Endothelial cell of umbilical vein (primary cell): ENCODE measurements around the gene GALNT10.

Experiments
- EZH2 ChIP-seq: IDR thresholded peaks from 2 replicates; pipeline ENCODE4 v1.6.1; 2012; ENCODE audit warnings: borderline replicate concordance, low read depth, mild to moderate bottlenecking, moderate library complexity, low read length, inconsistent platforms; ENCODE audit not compliant: severe bottlenecking
- GATA2 ChIP-seq: IDR thresholded peaks from 2 replicates; pipeline ENCODE4 v1.7.0; 2011; ENCODE audit warnings: low read depth, mild to moderate bottlenecking, moderate library complexity, mixed read lengths, low read length; ENCODE audit not compliant: insufficient read length, insufficient read depth
- MYC ChIP-seq: IDR thresholded peaks from one replicate; pipeline ENCODE4 v1.6.1; 2011; ENCODE audit warnings: mild to moderate bottlenecking, low read depth, low read length
- POLR2A ChIP-seq: IDR thresholded peaks from 2 replicates; pipeline ENCODE4 v1.6.1; 2012; ENCODE audit warnings: low read depth, mild to moderate bottlenecking, control low read depth, low read length
- TF ChIP-seq, protein P1 (sequence below), 2 donors: IDR thresholded peaks; 1 replicate in 1 of 2; 2 replicates in 1 of 2; pipeline ENCODE4 v1.5.1; 2011; ENCODE audit warnings: low read length in 2 of 2, mild to moderate bottlenecking in 2 of 2, moderate library complexity in 2 of 2, control low read depth in 1 of 2, inconsistent platforms in 1 of 2, low read depth in 1 of 2; ENCODE audit not compliant: insufficient read depth in 1 of 2; ENCODE audit errors: extremely low read depth in 1 of 2

DNA sequence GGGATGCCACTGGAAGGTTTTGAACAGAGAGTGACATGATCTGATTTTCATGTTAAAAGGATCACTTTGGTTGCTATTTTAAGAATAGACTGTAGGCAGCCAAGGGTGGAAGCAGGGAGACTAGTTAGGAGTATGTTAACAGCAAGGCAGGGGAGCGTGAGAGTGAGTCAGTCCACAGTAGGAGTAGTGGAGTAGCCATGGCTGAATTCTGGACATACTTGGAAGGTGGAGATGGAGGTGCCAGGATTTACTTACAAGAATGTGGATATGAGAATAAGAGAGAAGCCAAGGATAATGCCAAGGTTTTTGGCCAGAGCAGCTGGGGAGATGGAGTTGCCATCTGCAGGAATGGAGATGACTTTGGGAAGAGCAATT lies 118.8 kb downstream of the GALNT10 start:
- no peak for TF ChIP-seq GATA2
- TF ChIP-seq POLR2A, result no peak
- no peak for TF ChIP-seq EZH2
- TF ChIP-seq, protein P1, sequence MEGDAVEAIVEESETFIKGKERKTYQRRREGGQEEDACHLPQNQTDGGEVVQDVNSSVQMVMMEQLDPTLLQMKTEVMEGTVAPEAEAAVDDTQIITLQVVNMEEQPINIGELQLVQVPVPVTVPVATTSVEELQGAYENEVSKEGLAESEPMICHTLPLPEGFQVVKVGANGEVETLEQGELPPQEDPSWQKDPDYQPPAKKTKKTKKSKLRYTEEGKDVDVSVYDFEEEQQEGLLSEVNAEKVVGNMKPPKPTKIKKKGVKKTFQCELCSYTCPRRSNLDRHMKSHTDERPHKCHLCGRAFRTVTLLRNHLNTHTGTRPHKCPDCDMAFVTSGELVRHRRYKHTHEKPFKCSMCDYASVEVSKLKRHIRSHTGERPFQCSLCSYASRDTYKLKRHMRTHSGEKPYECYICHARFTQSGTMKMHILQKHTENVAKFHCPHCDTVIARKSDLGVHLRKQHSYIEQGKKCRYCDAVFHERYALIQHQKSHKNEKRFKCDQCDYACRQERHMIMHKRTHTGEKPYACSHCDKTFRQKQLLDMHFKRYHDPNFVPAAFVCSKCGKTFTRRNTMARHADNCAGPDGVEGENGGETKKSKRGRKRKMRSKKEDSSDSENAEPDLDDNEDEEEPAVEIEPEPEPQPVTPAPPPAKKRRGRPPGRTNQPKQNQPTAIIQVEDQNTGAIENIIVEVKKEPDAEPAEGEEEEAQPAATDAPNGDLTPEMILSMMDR (IDR thresholded peaks at IDR 0.05; ENCODE audit: extremely low read depth in 1 of 2, insufficient read depth in 1 of 2, low read depth in 1 of 2, low read length in 2 of 2), result no peak
- TF ChIP-seq MYC, result no peak
